ENCODE data around the gene ACAA1.

- TF ChIP-seq, protein P1, sequence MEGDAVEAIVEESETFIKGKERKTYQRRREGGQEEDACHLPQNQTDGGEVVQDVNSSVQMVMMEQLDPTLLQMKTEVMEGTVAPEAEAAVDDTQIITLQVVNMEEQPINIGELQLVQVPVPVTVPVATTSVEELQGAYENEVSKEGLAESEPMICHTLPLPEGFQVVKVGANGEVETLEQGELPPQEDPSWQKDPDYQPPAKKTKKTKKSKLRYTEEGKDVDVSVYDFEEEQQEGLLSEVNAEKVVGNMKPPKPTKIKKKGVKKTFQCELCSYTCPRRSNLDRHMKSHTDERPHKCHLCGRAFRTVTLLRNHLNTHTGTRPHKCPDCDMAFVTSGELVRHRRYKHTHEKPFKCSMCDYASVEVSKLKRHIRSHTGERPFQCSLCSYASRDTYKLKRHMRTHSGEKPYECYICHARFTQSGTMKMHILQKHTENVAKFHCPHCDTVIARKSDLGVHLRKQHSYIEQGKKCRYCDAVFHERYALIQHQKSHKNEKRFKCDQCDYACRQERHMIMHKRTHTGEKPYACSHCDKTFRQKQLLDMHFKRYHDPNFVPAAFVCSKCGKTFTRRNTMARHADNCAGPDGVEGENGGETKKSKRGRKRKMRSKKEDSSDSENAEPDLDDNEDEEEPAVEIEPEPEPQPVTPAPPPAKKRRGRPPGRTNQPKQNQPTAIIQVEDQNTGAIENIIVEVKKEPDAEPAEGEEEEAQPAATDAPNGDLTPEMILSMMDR (IDR thresholded peaks at IDR 0.05): no peak
- TF ChIP-seq POLR2A (IDR thresholded peaks at IDR 0.05): no peak
Observed at GRCh38 chr3:38170722-38171121, 33.8 kb upstream of the ACAA1 start.

Measured in right lobe of liver (tissue), 4 donors.